ENCODE data around the gene PRKCA.

DNA sequence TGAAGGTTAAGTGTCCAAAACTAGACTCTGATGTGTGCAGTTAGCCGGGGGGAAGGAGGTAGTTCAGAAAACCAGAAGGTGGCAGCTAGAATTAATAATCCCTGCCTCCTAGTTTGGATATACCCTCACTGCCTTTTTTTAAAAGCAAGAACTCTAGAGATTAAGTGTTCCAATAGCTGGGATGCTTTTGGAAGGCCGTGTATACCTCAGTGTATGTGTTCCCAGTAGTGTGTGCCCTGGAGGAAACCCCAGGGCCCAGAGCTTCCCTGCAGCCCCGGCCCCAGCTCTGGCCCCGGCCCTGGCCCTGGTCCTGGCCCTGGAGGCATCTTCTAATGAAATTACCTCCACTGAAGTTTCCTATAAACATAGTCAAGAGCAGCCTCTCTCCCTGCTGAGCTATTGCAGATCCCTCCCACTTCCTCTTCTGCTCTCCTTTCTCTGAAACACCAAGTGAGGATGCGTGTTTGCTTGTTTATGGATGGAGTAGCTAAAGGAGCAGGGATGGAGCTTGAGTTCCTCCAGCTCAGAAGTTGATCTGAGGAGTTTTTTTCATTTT, 130.7 kb downstream of the PRKCA start:
- TF ChIP-seq, protein P1, sequence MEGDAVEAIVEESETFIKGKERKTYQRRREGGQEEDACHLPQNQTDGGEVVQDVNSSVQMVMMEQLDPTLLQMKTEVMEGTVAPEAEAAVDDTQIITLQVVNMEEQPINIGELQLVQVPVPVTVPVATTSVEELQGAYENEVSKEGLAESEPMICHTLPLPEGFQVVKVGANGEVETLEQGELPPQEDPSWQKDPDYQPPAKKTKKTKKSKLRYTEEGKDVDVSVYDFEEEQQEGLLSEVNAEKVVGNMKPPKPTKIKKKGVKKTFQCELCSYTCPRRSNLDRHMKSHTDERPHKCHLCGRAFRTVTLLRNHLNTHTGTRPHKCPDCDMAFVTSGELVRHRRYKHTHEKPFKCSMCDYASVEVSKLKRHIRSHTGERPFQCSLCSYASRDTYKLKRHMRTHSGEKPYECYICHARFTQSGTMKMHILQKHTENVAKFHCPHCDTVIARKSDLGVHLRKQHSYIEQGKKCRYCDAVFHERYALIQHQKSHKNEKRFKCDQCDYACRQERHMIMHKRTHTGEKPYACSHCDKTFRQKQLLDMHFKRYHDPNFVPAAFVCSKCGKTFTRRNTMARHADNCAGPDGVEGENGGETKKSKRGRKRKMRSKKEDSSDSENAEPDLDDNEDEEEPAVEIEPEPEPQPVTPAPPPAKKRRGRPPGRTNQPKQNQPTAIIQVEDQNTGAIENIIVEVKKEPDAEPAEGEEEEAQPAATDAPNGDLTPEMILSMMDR (IDR thresholded peaks at IDR 0.05 in 2 of 3, conservative IDR thresholded peaks at IDR 0.05 in 1 of 3; ENCODE audit: control insufficient read depth in 2 of 3, extremely low read depth in 1 of 3, insufficient read depth in 1 of 3, low read depth in 3 of 3, low read length in 3 of 3) = no peak
- TF ChIP-seq SMARCA5 (IDR thresholded peaks at IDR 0.05) = no peak

Measured in GM12878 (cell line).